ENCODE results near the gene TTC7B. TPM values are rescaled to one million over a fixed set of nuclear protein-coding genes. Genes with fewer than 3 reads are reported as not detected.

TTC7B gene, protein sequence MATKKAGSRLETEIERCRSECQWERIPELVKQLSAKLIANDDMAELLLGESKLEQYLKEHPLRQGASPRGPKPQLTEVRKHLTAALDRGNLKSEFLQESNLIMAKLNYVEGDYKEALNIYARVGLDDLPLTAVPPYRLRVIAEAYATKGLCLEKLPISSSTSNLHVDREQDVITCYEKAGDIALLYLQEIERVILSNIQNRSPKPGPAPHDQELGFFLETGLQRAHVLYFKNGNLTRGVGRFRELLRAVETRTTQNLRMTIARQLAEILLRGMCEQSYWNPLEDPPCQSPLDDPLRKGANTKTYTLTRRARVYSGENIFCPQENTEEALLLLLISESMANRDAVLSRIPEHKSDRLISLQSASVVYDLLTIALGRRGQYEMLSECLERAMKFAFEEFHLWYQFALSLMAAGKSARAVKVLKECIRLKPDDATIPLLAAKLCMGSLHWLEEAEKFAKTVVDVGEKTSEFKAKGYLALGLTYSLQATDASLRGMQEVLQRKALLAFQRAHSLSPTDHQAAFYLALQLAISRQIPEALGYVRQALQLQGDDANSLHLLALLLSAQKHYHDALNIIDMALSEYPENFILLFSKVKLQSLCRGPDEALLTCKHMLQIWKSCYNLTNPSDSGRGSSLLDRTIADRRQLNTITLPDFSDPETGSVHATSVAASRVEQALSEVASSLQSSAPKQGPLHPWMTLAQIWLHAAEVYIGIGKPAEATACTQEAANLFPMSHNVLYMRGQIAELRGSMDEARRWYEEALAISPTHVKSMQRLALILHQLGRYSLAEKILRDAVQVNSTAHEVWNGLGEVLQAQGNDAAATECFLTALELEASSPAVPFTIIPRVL
- 16.8 to 22.9 TPM (median 21.7 TPM) in 5 replicates for total RNA-seq (2022; extraction: Qiagen RNA extraction; ENCODE audit: low read depth)

DNA sequence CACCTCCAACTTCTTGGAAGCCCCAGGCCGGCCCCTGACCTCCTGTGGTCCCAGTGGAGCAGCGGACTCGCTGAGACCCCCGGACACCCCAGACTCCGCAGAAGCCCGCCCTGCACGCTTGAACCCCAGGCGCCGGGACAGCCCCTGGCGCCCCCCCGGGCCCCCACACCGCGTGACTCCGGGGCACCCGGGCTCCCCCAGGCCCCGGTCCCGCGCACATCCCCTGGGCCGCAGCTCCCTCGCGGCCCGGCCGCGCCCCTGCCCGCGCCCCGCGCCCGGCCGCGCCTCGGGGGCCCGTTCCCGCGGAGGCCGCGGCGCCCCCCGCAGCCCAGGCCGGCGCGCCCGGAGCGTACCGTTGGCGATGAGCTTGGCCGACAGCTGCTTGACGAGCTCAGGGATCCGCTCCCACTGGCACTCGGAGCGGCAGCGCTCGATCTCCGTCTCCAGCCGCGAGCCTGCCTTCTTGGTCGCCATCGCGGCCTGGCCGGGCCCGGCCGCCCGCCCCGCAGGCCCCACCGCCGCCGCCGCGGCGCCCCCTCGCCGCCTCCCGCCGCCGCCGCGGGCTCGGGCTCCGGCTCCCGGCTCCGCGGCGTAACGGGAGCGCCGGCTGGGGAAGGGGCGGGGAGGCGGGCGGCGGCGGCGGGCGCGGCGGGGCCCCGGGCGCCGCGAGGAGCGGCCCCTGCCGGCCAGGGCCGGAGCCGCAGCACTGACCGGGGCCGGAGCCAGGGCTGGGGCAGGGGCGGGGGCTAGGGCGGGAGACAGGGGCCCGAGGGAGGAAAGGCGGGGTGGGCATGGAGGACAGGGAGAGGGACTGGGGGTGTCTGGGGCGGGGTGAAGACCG lies at the start of gene TTC7B:
Gene TTC7B (minus strand): TSS at position 609 of the 841 bp plus-strand sequence. CDS start 135 bp downstream, at position 474.

Other genes with a start within 250 kb of the TTC7B start
- gene RPS6KA5, start 244.2 kb upstream of the TTC7B start, total RNA-seq (2022; extraction: Qiagen RNA extraction; ENCODE audit: low read depth), result 2.0 to 4.6 TPM (median 3.7 TPM) in 5 replicates

Measured in A549 treated with RU486 at 1 μM for 4 hours (cell line).